C4-2B (cell line): ENCODE measurements around the gene GRIA4.

Source experiments
- H3K27ac ChIP-seq: fragments of 450-650 bp; 2 replicates; pipeline ENCODE4 v1.5.1; 2017
- CTCF ChIP-seq: fragments of 450-650 bp; conservative IDR thresholded peaks from 2 replicates; pipeline ENCODE4 v1.5.1; 2017; ENCODE audit warnings: mild to moderate bottlenecking
- ZFX ChIP-seq: fragments of 450-650 bp; IDR thresholded peaks from 2 replicates; pipeline ENCODE4 v1.6.1; 2017

The GRIA4 gene

GRCh38 chr11:106017093-106017492 is 407.2 kb downstream of the GRIA4 start:
- no peak for TF ChIP-seq CTCF
- no peak for TF ChIP-seq ZFX
- no peak overlapping the region for H3K27ac ChIP-seq

GRCh38 chr11:106021181-106021966 is 411.5 kb downstream of the GRIA4 start:
- TF ChIP-seq CTCF: no peak
- TF ChIP-seq ZFX: 0 out of 2 replicates have a peak, but pooled peaks have one; percentile 44
- H3K27ac ChIP-seq: peak overlapping the region; percentile 71

- TF ChIP-seq ZFX (no peak), CTCF (no peak)
- H3K27ac ChIP-seq: peak within 1 kb of the TSS; percentile 71
Measured at GRCh38 chr11:106021967-106022794, 412.3 kb downstream of the GRIA4 start, which contains the start of gene MSANTD4. TSS of gene MSANTD4 (minus strand) at chr11:106022240. CDS start at chr11:106010917, 11,323 bp downstream.

- TF ChIP-seq ZFX: no peak
- peak overlapping the region; percentile 71 for H3K27ac ChIP-seq
Measured at GRCh38 chr11:106022795-106023275, 413.0 kb downstream of the GRIA4 start.

GRCh38 chr11:106030609-106031008 is 420.7 kb downstream of the GRIA4 start:
- H3K27ac ChIP-seq: no peak overlapping the region
- TF ChIP-seq CTCF (no peak), ZFX (no peak)

- no peak for TF ChIP-seq ZFX
- TF ChIP-seq CTCF: no peak
- no peak overlapping the region for H3K27ac ChIP-seq
Measured at GRCh38 chr11:106031202-106031810, 421.4 kb downstream of the GRIA4 start.
